OCI-LY7 (cell line): ENCODE data around the gene CCDC68.

Source experiments
- CTCF ChIP-seq: fragments of 200-600 bp; sonication (generic); conservative IDR thresholded peaks from 2 replicates; pipeline ENCODE4 v1.5.1; 2014; ENCODE audit warnings: mild to moderate bottlenecking, antibody characterized with exemption, low read length, moderate library complexity, mixed read lengths
- EZH2phosphoT487 ChIP-seq: fragments of 200-600 bp; sonication (generic); IDR thresholded peaks from 2 replicates; pipeline ENCODE4 v1.6.1; 2018; ENCODE audit warnings: low read depth, borderline replicate concordance, mild to moderate bottlenecking, mixed run types, antibody characterized with exemption, low read length, moderate library complexity, mixed read lengths

- no peak for TF ChIP-seq CTCF
- no peak for TF ChIP-seq EZH2phosphoT487
Observed at GRCh38 chr18:54911551-54911950, 47.7 kb downstream of the CCDC68 start.
